GM23248 (cell line): ENCODE data around the gene RALBP1. TPM values are rescaled to one million over a fixed set of nuclear protein-coding genes. Genes with fewer than 3 reads are reported as not detected.
A peak's percentile ranks its signal among the peaks of the same experiment; 100 is the strongest.

ENCODE experiments used
- DNase-seq: peaks from one replicate; pipeline ENCODE4 v3.0.0-alpha.2; 2015
- H2AFZ ChIP-seq: fragments of 200-600 bp; sonication (generic); 2 replicates; pipeline ENCODE4 v1.6.1; 2016; ENCODE audit warnings: antibody characterized with exemption
- H3F3A ChIP-seq: fragments of 200-600 bp; sonication (generic); 2 replicates; pipeline ENCODE4 v1.6.1; 2016; ENCODE audit warnings: mild to moderate bottlenecking, antibody characterized with exemption, mixed run types; ENCODE audit not compliant: insufficient read depth
- H3K27ac ChIP-seq: fragments of 200-600 bp; sonication (generic); 2 replicates; pipeline ENCODE4 v1.5.1; 2016; ENCODE audit warnings: mild to moderate bottlenecking
- H3K27me3 ChIP-seq: fragments of 200-600 bp; sonication (generic); replicated peaks from 2 replicates; pipeline ENCODE4 v1.6.1; 2016; ENCODE audit warnings: mild to moderate bottlenecking; ENCODE audit not compliant: insufficient read depth
- H3K36me3 ChIP-seq: fragments of 200-600 bp; sonication (generic); 2 replicates; pipeline ENCODE4 v1.6.1; 2016; ENCODE audit warnings: low read depth, mild to moderate bottlenecking
- H3K4me1 ChIP-seq: fragments of 200-600 bp; sonication (generic); 2 replicates; pipeline ENCODE4 v1.6.1; 2016; ENCODE audit warnings: mild to moderate bottlenecking; ENCODE audit not compliant: insufficient read depth
- H3K4me2 ChIP-seq: fragments of 200-600 bp; sonication (generic); one replicate; pipeline ENCODE4 v1.6.1; 2016; ENCODE audit warnings: mild to moderate bottlenecking; ENCODE audit not compliant: unreplicated experiment
- H3K4me3 ChIP-seq: fragments of 200-600 bp; sonication (generic); 2 replicates; pipeline ENCODE4 v1.5.1; 2016; ENCODE audit warnings: mild to moderate bottlenecking
- H3K79me2 ChIP-seq: fragments of 200-600 bp; sonication (generic); 2 replicates; pipeline ENCODE4 v1.6.1; 2016; ENCODE audit warnings: mild to moderate bottlenecking; ENCODE audit not compliant: insufficient read depth
- H3K9ac ChIP-seq: fragments of 200-600 bp; sonication (generic); 2 replicates; pipeline ENCODE4 v1.6.1; 2016; ENCODE audit warnings: mild to moderate bottlenecking
- H3K9me2 ChIP-seq: fragments of 200-600 bp; sonication (generic); 2 replicates; pipeline ENCODE4 v1.6.1; 2016; ENCODE audit warnings: mixed run types, mild to moderate bottlenecking, moderate library complexity; ENCODE audit not compliant: insufficient read depth
- H3K9me3 ChIP-seq: fragments of 200-600 bp; sonication (generic); one replicate; pipeline ENCODE4 v1.6.1; 2017; ENCODE audit warnings: low read depth
- H4K20me1 ChIP-seq: fragments of 200-600 bp; sonication (generic); 2 replicates; pipeline ENCODE4 v1.6.0; 2016; ENCODE audit not compliant: insufficient read depth
- EZH2 ChIP-seq: fragments of 200-600 bp; sonication (generic); IDR thresholded peaks from 2 replicates; pipeline ENCODE4 v1.6.1; 2018; ENCODE audit warnings: antibody characterized with exemption, mild to moderate bottlenecking; ENCODE audit not compliant: insufficient read depth, poor library complexity, severe bottlenecking
- EZH2phosphoT487 ChIP-seq: fragments of 200-600 bp; sonication (generic); IDR thresholded peaks from 2 replicates; pipeline ENCODE4 v1.6.1; 2018; ENCODE audit warnings: antibody characterized with exemption, moderate library complexity, mild to moderate bottlenecking, low read depth; ENCODE audit not compliant: insufficient read depth
- WGBS, 2 experiments: methylation state at CpG; one replicate each; pipeline ENCODE4 v1.1.6; 2015 to 2017; ENCODE audit warnings: low lambda C conversion rate in 2 of 2, low coverage in 1 of 2; ENCODE audit errors: missing lambda C conversion rate in 2 of 2; 5-methylcytosine and 5-hydroxymethylcytosine counted together
- in situ Hi-C: fragments of 300-500 bp; cut with MboI; formaldehyde crosslinking; loops from 2 replicates; pipeline ENCODE4 v1.15.0; 2020
- polyA plus RNA-seq: library from polyadenylated mRNA; unstranded; fragments of >200 nt; fragmentation: Nextera tagmentation; extraction: Ambion mirVana; gene quantifications from 2 replicates; pipeline ENCODE4 v1.2.1, GENCODE V29; 2016
- total RNA-seq: library from RNA; depleted of rRNA; stranded (reverse); fragments of >200 nt; shearing (Covaris generic); gene quantifications from 2 replicates; pipeline ENCODE4 v1.2.3, GENCODE V29; 2014; rRNA removed

The RALBP1 gene
- total RNA-seq (83.9 and 90.4 TPM in 2 replicates), polyA plus RNA-seq (44.7 and 49.9 TPM in 2 replicates)

DNA sequence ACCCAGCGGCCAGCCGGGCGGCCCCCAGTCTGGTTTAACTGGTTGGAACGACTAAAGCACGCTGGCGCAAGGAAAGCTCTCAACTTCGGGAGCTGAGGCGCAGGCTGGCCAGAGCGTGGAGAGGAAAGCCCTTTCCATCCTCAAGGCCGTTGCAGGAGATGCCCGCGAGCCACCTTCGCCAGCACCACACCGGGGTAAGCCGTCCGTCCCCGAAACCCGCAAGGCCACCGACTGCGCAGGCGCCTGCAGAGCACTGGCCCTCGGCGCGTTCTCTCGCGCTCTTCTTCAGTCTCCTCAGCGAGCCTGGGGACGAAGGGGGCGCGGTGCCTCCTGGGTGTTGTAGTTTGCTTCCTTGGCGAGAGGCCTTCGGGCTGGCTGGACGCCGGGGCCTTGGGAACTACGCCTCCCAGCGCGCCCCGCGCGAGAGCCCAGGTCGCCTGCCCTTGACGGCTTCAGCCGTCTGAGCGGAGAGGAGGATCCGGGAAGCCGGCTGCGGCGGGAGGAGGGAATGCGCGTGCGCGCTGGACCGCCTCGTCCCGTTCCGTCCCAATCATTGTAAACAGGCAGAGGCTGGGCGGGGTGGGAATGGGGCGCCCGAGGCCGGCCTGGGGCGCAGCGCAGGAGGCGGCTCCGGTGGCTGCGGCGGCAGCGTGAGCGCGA, at the start of gene RALBP1:
Gene RALBP1 (plus strand): TSS at position 531 of the 660 bp plus-strand sequence. CDS start 37,533 bp downstream, outside the sequence.
- no peak for TF ChIP-seq EZH2
- TF ChIP-seq EZH2phosphoT487, result no peak
- H3K27ac ChIP-seq, result peak within 1 kb of the TSS; percentile 94
- H3K4me2 ChIP-seq, result peak within 1 kb of the TSS; percentile 77
- no peaks in the 10 kb centered on the region for H3K9me3 ChIP-seq
- peak; percentile 100 for DNase-seq
- H3F3A ChIP-seq, result peaks cover 9% of the 10 kb centered on the region; the same call in 1 of the 2 replicates
- no peaks in the 10 kb centered on the region for H4K20me1 ChIP-seq
- H3K27me3 ChIP-seq, result no peaks in the 10 kb centered on the region
- H3K4me1 ChIP-seq, result peaks cover 12% of the 10 kb centered on the region
- H3K79me2 ChIP-seq, result peaks cover 50% of the 10 kb centered on the region
- peak within 1 kb of the TSS; percentile 92 for H3K4me3 ChIP-seq
- no peaks in the 10 kb centered on the region for H3K36me3 ChIP-seq
- in situ Hi-C loops, result no loop called here
- H2AFZ ChIP-seq, result peak within 1 kb of the TSS; percentile 97
- H3K9me2 ChIP-seq, result no peaks in the 10 kb centered on the region
- H3K9ac ChIP-seq, result peak within 1 kb of the TSS; percentile 90
- WGBS, 2 experiments, result 0 to 1% methylated on average over 62 to 68 of the region's 69 CpGs

DNA sequence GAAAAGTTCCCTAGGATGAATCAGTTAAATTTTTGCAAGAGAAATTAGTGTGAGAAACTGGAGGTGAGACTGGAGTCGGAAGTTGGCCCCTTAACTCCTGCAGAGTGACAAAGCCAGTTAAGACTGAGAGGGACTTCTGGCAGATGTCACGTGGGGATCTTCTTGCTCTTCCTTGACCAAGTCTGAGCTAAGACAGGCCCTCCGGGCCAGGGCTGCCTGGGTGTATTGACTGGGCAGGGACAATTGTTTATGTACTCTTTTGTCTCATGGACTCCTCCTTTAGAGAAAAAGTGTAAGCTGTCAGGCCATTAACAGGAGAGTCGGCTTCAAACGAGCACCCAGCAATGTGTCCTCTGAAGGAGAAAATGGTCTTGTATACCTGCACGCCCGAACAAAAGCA, 48.6 kb upstream of the RALBP1 start:
- Histone ChIP-seq H4K20me1 (no peaks in the 10 kb centered on the region), H3K9ac (no peak overlapping the region), H3F3A (peaks cover 12% of the 10 kb centered on the region; the same call in 1 of the 2 replicates), H3K36me3 (no peaks in the 10 kb centered on the region), H3K4me2 (no peak overlapping the region), H3K27ac (no peak overlapping the region), H3K4me3 (no peak overlapping the region), H3K27me3 (no peaks in the 10 kb centered on the region), H3K9me3 (no peaks in the 10 kb centered on the region), H3K4me1 (peaks cover 12% of the 10 kb centered on the region), H3K9me2 (peaks cover 3% of the 10 kb centered on the region; the same call in 1 of the 2 replicates), H3K79me2 (no peaks in the 10 kb centered on the region), H2AFZ (no peak overlapping the region)
- in situ Hi-C loops, result no loop called here
- TF ChIP-seq EZH2 (no peak), EZH2phosphoT487 (no peak)
- 88 to 89% methylated on average over 7 of the region's 7 CpGs for WGBS, 2 experiments
- no peak for DNase-seq

DNA sequence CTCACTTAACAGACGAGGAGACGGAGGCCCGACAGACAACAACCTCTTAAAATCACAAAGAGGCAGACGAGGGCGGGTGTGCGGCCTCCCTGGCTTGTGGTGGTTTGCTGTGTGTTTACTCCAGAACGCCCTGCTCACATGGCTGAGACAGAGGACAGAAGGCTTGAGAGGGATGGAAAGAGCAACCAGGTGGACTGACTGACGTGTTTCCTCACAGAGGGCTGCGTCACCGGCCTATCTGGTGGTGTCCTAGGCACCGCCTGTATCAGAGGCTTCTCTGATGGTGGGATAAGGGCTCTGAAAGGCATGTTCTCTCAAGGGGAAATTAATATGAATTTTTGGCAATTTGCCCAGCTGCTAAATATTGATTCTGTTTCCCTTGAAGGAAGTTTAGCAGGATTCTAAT, 47.0 kb upstream of the RALBP1 start:
- Histone ChIP-seq H3K27me3 (no peaks in the 10 kb centered on the region), H3K9me3 (no peaks in the 10 kb centered on the region), H3K79me2 (no peaks in the 10 kb centered on the region), H2AFZ (peak overlapping the region; percentile 63), H3K4me1 (peaks cover 12% of the 10 kb centered on the region), H3K4me3 (no peak overlapping the region), H4K20me1 (no peaks in the 10 kb centered on the region), H3K9me2 (peaks cover 3% of the 10 kb centered on the region; the same call in 1 of the 2 replicates), H3K27ac (no peak overlapping the region; the same call in none of the 2 replicates), H3K4me2 (no peak overlapping the region), H3K9ac (no peak overlapping the region), H3K36me3 (no peaks in the 10 kb centered on the region), H3F3A (peaks cover 12% of the 10 kb centered on the region; the same call in 1 of the 2 replicates)
- no peak for DNase-seq
- TF ChIP-seq EZH2 (no peak), EZH2phosphoT487 (no peak)
- in situ Hi-C loops, result no loop called here
- WGBS, 2 experiments, result 94 to 96% methylated on average over 11 of the region's 11 CpGs

- peak overlapping the region; percentile 63 for H2AFZ ChIP-seq
- H3K36me3 ChIP-seq, result no peaks in the 10 kb centered on the region
- no peak overlapping the region for H3K9ac ChIP-seq
- H3K79me2 ChIP-seq, result no peaks in the 10 kb centered on the region
- peak; percentile 53 for DNase-seq
- TF ChIP-seq EZH2phosphoT487 (no peak), EZH2 (no peak)
- H3F3A ChIP-seq, result peaks cover 12% of the 10 kb centered on the region; the same call in 1 of the 2 replicates
- no peak overlapping the region for H3K4me2 ChIP-seq
- H3K9me2 ChIP-seq, result peaks cover 3% of the 10 kb centered on the region; the same call in 1 of the 2 replicates
- H3K27ac ChIP-seq, result peak overlapping the region; percentile 32
- no peaks in the 10 kb centered on the region for H3K9me3 ChIP-seq
- 19 to 25% methylated on average over 6 of the region's 6 CpGs for WGBS, 2 experiments
- no peaks in the 10 kb centered on the region for H3K27me3 ChIP-seq
- peaks cover 12% of the 10 kb centered on the region for H3K4me1 ChIP-seq
- H3K4me3 ChIP-seq, result no peak overlapping the region
- in situ Hi-C loops, result no loop called here
- H4K20me1 ChIP-seq, result no peaks in the 10 kb centered on the region
These were observed 46.3 kb upstream of the RALBP1 start for GRCh38 chr18:9428862-9429661.
